ENCODE measurements around the gene CAPN14.
"Not testable (repeated sequence)": the region's sequence is repeated elsewhere in the genome, so short reads cannot be mapped to it uniquely, and the experiment has no call there.

CAPN14 gene

GRCh38 chr2:31197166-31197565 is 20.1 kb downstream of the CAPN14 start:
- DNase-seq (ENCODE audit: low read depth in 2 of 2): no peak

- no peak for DNase-seq (ENCODE audit: low read depth in 2 of 2)
Measured at GRCh38 chr2:31196622-31197021, 20.7 kb downstream of the CAPN14 start.

- no peak for DNase-seq (ENCODE audit: low read depth in 2 of 2)
Measured at GRCh38 chr2:31193806-31194205, 23.5 kb downstream of the CAPN14 start.

- DNase-seq (ENCODE audit: low read depth in 2 of 2): no peak
Measured at GRCh38 chr2:31192851-31193392, 24.4 kb downstream of the CAPN14 start.

GRCh38 chr2:31192396-31192795 is 24.9 kb downstream of the CAPN14 start:
- DNase-seq (ENCODE audit: low read depth in 2 of 2): no peak

- DNase-seq (ENCODE audit: low read depth in 2 of 2): no peak
Measured at GRCh38 chr2:31191931-31192330, 25.4 kb downstream of the CAPN14 start.

GRCh38 chr2:31190188-31190587 is 27.1 kb downstream of the CAPN14 start:
- DNase-seq (ENCODE audit: low read depth in 2 of 2): no peak

GRCh38 chr2:31189141-31189540 is 28.2 kb downstream of the CAPN14 start:
- no peak for DNase-seq (ENCODE audit: low read depth in 2 of 2)

- DNase-seq (ENCODE audit: low read depth in 2 of 2): no peak
Measured at GRCh38 chr2:31188131-31188530, 29.2 kb downstream of the CAPN14 start.

GRCh38 chr2:31187166-31187565 is 30.1 kb downstream of the CAPN14 start:
- no peak for DNase-seq (ENCODE audit: low read depth in 2 of 2)

GRCh38 chr2:31183973-31184372 is 33.3 kb downstream of the CAPN14 start:
- not testable (repeated sequence) for DNase-seq (ENCODE audit: low read depth in 2 of 2)

- no peak for DNase-seq (ENCODE audit: low read depth in 2 of 2)
Measured at GRCh38 chr2:31176742-31177141, 40.6 kb downstream of the CAPN14 start.

GRCh38 chr2:31171142-31171541 is 46.2 kb downstream of the CAPN14 start:
- no peak for DNase-seq (ENCODE audit: low read depth in 2 of 2)

- peak; percentile 11 to 43 for DNase-seq (ENCODE audit: low read depth in 2 of 2)
Measured at GRCh38 chr2:31170071-31170698, 47.1 kb downstream of the CAPN14 start.

- no peak for DNase-seq (ENCODE audit: low read depth in 2 of 2)
Measured at GRCh38 chr2:31168291-31168690, 49.0 kb downstream of the CAPN14 start.

GRCh38 chr2:31166925-31167324 is 50.4 kb downstream of the CAPN14 start:
- no peak for DNase-seq (ENCODE audit: low read depth in 2 of 2)

- no peak for DNase-seq (ENCODE audit: low read depth in 2 of 2)
Measured at GRCh38 chr2:31163011-31163539, 54.2 kb downstream of the CAPN14 start.

GRCh38 chr2:31161637-31162036 is 55.7 kb downstream of the CAPN14 start:
- DNase-seq (ENCODE audit: low read depth in 2 of 2): no peak

- no peak for DNase-seq (ENCODE audit: low read depth in 2 of 2)
Measured at GRCh38 chr2:31151501-31151900, 65.8 kb downstream of the CAPN14 start.

GRCh38 chr2:31150120-31150670 is 67.1 kb downstream of the CAPN14 start:
- no peak for DNase-seq (ENCODE audit: low read depth in 2 of 2)

- DNase-seq (ENCODE audit: low read depth in 2 of 2): no peak
Measured at GRCh38 chr2:31148514-31148913, 68.8 kb downstream of the CAPN14 start.

- no peak for DNase-seq (ENCODE audit: low read depth in 2 of 2)
Measured at GRCh38 chr2:31147645-31148044, 69.7 kb downstream of the CAPN14 start.

GRCh38 chr2:31142110-31142509 is 75.2 kb downstream of the CAPN14 start:
- no peak for DNase-seq (ENCODE audit: low read depth in 2 of 2)

Data from stimulated activated CD4-positive, alpha-beta T cell treated with anti-CD3 and anti-CD28 coated beads, Interleukin-15, amount 100 ng/mL, for 48 hours (primary cell).